B cell (primary cell): ENCODE measurements around the gene GRIK3. TPM values are rescaled to one million over a fixed set of nuclear protein-coding genes. Genes with fewer than 3 reads are reported as not detected.

Source experiments
- ATAC-seq: fragments of 200-7000 bp; cut with Tn5 transposase; one replicate; pipeline ENCODE4 v1.10.0; 2021; ENCODE audit warnings: low read depth, mild to moderate bottlenecking, moderate number of reproducible peaks, moderate library complexity
- CTCF ChIA-PET: fragments of 350-600 bp; sonication (Branson Sonifier 250); formaldehyde crosslinking; loops from one replicate; lab custom pipeline; 2021; ENCODE audit warnings: antibody characterized with exemption, inconsistent platforms; lab: Charles Lee
- POLR2A ChIA-PET: fragments of 350-600 bp; sonication (Branson Sonifier 250); formaldehyde crosslinking; loops from one replicate; lab custom pipeline; 2021; ENCODE audit warnings: antibody characterized with exemption; lab: Charles Lee
- DNase-seq: peaks from one replicate; pipeline ENCODE4 v3.0.0; 2013
- H2AFZ ChIP-seq: 2 replicates; pipeline ENCODE4 v1.6.1; 2012; ENCODE audit warnings: mild to moderate bottlenecking, low read depth, low read length; ENCODE audit not compliant: insufficient read depth, poor library complexity, severe bottlenecking
- H3K27ac ChIP-seq, 2 donors: 1 replicate in 1 of 2; 2 replicates in 1 of 2; pipeline ENCODE4 v1.5.1; 2012 to 2013; ENCODE audit warnings: low read length in 2 of 2, mild to moderate bottlenecking in 2 of 2, moderate library complexity in 1 of 2
- H3K27me3 ChIP-seq, 4 experiments: fragments of 200-600 bp in 1 of 4; sonication (generic) in 1 of 4; replicated peaks in 1 of 4; 1 replicate in 2 of 4; 2 replicates in 2 of 4; pipeline versions ENCODE4 v1.6.1 to v1.7.0; 2013 to 2016; ENCODE audit warnings: low read length in 3 of 4, mild to moderate bottlenecking in 2 of 4, mixed read lengths in 1 of 4, moderate library complexity in 1 of 4; ENCODE audit not compliant: insufficient read depth in 4 of 4, control insufficient read depth in 3 of 4; ENCODE audit errors: control extremely low read depth in 1 of 4
- H3K36me3 ChIP-seq, 2 experiments: replicated peaks in 1 of 2; 1 replicate in 1 of 2; 2 replicates in 1 of 2; pipeline versions ENCODE4 v1.6.1 to v1.7.1; 2013; ENCODE audit warnings: low read length in 1 of 2; ENCODE audit not compliant: insufficient read depth in 2 of 2, control insufficient read depth in 1 of 2; ENCODE audit errors: control extremely low read depth in 1 of 2, extremely low read depth in 1 of 2
- H3K4me1 ChIP-seq, 2 donors: fragments of 200-600 bp in 1 of 2; sonication (generic) in 1 of 2; 1 replicate in 1 of 2; 2 replicates in 1 of 2; pipeline versions ENCODE4 v1.5.1 to v1.6.1; 2013 to 2017; ENCODE audit warnings: low read length in 2 of 2; ENCODE audit not compliant: control insufficient read depth in 2 of 2, insufficient read depth in 2 of 2
- H3K4me2 ChIP-seq: replicated peaks from 2 replicates; pipeline ENCODE3; 2012; ENCODE audit warnings: mild to moderate bottlenecking, low read depth, low read length; ENCODE audit not compliant: poor library complexity, severe bottlenecking
- H3K4me3 ChIP-seq, 5 experiments: fragments of 200-600 bp in 1 of 5; sonication (generic) in 1 of 5; 1 replicate in 3 of 5; 2 replicates in 2 of 5; pipeline versions ENCODE4 v1.5.1 to v1.7.0; 2011 to 2016; ENCODE audit warnings: low read length in 4 of 5, mild to moderate bottlenecking in 4 of 5, low read depth in 2 of 5, control low read depth in 1 of 5, moderate library complexity in 1 of 5; ENCODE audit not compliant: insufficient read depth in 1 of 5; ENCODE audit errors: control extremely low read depth in 1 of 5, extremely low read depth in 1 of 5
- H3K79me2 ChIP-seq: fragments of 200-600 bp; sonication (generic); one replicate; pipeline ENCODE4 v1.6.0; 2016; ENCODE audit warnings: low read length; ENCODE audit not compliant: control insufficient read depth, insufficient read depth
- H3K9ac ChIP-seq: fragments of 200-600 bp; sonication (generic); 2 replicates; pipeline ENCODE4 v1.6.1; 2017; ENCODE audit warnings: mild to moderate bottlenecking, low read length, moderate library complexity
- H3K9me3 ChIP-seq, 3 donors: one replicate each; pipeline versions ENCODE4 v1.6.1 to v1.7.1; 2013; ENCODE audit warnings: low read length in 2 of 3; ENCODE audit not compliant: control insufficient read depth in 2 of 3, insufficient read depth in 1 of 3; ENCODE audit errors: control extremely low read depth in 1 of 3
- H4K20me1 ChIP-seq: 2 replicates; pipeline ENCODE4 v1.6.0; 2012; ENCODE audit warnings: mild to moderate bottlenecking, low read length; ENCODE audit not compliant: insufficient read depth, control insufficient read depth, poor library complexity, severe bottlenecking
- H3K27ac Mint-ChIP-seq: one replicate; pipeline ENCODE4 v1.8.0; 2021; ENCODE audit warnings: mixed read lengths
- H3K27me3 Mint-ChIP-seq: one replicate; pipeline ENCODE4 v1.8.0; 2021; ENCODE audit warnings: mixed read lengths
- H3K4me1 Mint-ChIP-seq: one replicate; pipeline ENCODE4 v1.8.0; 2021; ENCODE audit warnings: mixed read lengths
- H3K4me3 Mint-ChIP-seq: one replicate; pipeline ENCODE4 v1.8.0; 2021; ENCODE audit warnings: mixed read lengths
- H3K9me3 Mint-ChIP-seq: one replicate; pipeline ENCODE4 v1.8.0; 2022; ENCODE audit warnings: mixed read lengths; ENCODE audit not compliant: insufficient read depth
- EZH2 ChIP-seq: IDR thresholded peaks from 2 replicates; pipeline ENCODE4 v1.6.1; 2012; ENCODE audit warnings: borderline replicate concordance, low read depth, mild to moderate bottlenecking, moderate library complexity, low read length; ENCODE audit not compliant: insufficient read depth, poor library complexity, severe bottlenecking
- WGBS: methylation state at CpG from one replicate; pipeline ENCODE4 v1.1.5; 2013; ENCODE audit warnings: missing lambda C conversion rate; ENCODE audit not compliant: insufficient coverage; 5-methylcytosine and 5-hydroxymethylcytosine counted together
- intact Hi-C: fragments of 100-400 bp; cut with micrococcal nuclease; formaldehyde crosslinking; loops from one replicate; pipeline ENCODE4 v1.10.0; 2022
- polyA plus RNA-seq: library from polyadenylated mRNA; depleted of rRNA; stranded (reverse); fragments of >200 nt; gene quantifications from 2 replicates; pipeline ENCODE4 v1.2.3, GENCODE V29; 2012
- total RNA-seq, 2 donors: library from RNA; stranded (reverse); fragments of 120-200 nt in 1 of 2; gene quantifications; 1 replicate in 1 of 2; 2 replicates in 1 of 2; pipeline versions ENCODE4 v1.2.3 to v1.2.4, GENCODE V29; 2013 to 2022
- TF ChIP-seq, protein P1 (sequence below): fragments of 200-600 bp; IDR thresholded peaks from one replicate; pipeline ENCODE4 v1.8.0; 2022; ENCODE audit warnings: antibody characterized with exemption, mild to moderate bottlenecking

Gene GRIK3
- total and polyA plus RNA-seq, 2 donors (not counting 1 experiment from before 2014, with no cell fraction given) = 0.12 to 1.5 TPM

DNA sequence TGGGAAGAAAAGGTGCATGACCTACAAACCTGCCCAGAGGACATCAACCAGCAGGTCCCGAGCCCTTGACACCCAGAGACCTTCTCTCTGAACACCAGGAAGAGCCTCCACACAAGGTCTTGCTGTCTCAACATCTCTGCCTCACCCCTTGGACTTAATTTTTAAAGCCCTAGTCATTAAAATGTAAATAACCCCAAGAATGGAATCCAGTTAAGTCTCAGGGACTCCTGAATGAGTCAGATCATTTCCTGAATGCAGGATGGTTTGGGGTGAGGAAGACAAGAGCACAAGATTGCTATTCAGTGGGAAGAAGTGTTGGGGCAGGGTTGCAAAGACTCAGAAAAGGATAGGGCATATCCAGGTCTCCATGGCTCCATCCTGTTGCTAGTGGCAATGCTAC is 17.8 kb upstream of the GRIK3 start:
- no peak overlapping the region for H2AFZ ChIP-seq
- TF ChIP-seq EZH2 = no peak
- TF ChIP-seq, protein P1, sequence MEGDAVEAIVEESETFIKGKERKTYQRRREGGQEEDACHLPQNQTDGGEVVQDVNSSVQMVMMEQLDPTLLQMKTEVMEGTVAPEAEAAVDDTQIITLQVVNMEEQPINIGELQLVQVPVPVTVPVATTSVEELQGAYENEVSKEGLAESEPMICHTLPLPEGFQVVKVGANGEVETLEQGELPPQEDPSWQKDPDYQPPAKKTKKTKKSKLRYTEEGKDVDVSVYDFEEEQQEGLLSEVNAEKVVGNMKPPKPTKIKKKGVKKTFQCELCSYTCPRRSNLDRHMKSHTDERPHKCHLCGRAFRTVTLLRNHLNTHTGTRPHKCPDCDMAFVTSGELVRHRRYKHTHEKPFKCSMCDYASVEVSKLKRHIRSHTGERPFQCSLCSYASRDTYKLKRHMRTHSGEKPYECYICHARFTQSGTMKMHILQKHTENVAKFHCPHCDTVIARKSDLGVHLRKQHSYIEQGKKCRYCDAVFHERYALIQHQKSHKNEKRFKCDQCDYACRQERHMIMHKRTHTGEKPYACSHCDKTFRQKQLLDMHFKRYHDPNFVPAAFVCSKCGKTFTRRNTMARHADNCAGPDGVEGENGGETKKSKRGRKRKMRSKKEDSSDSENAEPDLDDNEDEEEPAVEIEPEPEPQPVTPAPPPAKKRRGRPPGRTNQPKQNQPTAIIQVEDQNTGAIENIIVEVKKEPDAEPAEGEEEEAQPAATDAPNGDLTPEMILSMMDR = no peak
- Mint-ChIP-seq H3K4me1 (no peaks in the 10 kb centered on the region), H3K9me3 (no peaks in the 10 kb centered on the region), H3K4me3 (no peak overlapping the region), H3K27ac (no peak overlapping the region), H3K27me3 (peaks cover 9% of the 10 kb centered on the region)
- intact Hi-C loops = no loop called here
- no peaks in the 10 kb centered on the region for H4K20me1 ChIP-seq
- DNase-seq (no peak), ATAC-seq (no peak)
- no peak overlapping the region for H3K4me2 ChIP-seq
- peaks cover 0 to 3% (median 0%) of the 10 kb centered on the region in 4 experiments for H3K27me3 ChIP-seq
- CTCF ChIA-PET = no interaction called here
- H3K79me2 ChIP-seq = no peaks in the 10 kb centered on the region
- no peak overlapping the region for H3K9ac ChIP-seq
- POLR2A ChIA-PET = no interaction called here
- H3K4me3 ChIP-seq = no peak overlapping the region
- WGBS = 75% methylated on average over 1 of the region's 1 CpG
- H3K27ac ChIP-seq = no peak overlapping the region
- H3K4me1 ChIP-seq = no peaks in the 10 kb centered on the region
- no peaks in the 10 kb centered on the region for H3K9me3 ChIP-seq
- no peaks in the 10 kb centered on the region for H3K36me3 ChIP-seq

DNA sequence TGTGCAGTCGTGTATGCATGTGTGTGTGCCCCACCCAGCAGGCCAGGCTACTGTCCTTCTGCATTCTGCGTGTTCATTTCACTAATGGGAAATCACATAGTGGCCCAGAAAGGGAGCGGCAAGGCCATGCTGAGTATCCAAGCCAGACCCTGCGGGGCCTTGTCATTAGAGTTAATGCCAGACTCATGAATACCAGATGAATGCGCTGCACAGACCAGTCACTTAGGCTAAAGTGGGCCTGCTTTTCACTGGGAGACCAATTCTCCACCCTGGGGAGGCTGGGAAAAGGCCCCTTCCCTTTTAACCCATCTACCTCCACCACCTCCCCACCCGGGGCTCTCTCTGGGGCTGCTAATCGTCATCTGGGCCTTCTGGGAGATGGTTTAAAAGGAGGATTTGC is 17.0 kb upstream of the GRIK3 start:
- Histone ChIP-seq H4K20me1 (no peaks in the 10 kb centered on the region), H3K79me2 (no peaks in the 10 kb centered on the region), H3K4me2 (no peak overlapping the region), H3K9ac (no peak overlapping the region), H3K4me3 (no peak overlapping the region), H3K27ac (no peak overlapping the region), H3K36me3 (no peaks in the 10 kb centered on the region), H3K27me3 (peaks cover 0 to 3% (median 0%) of the 10 kb centered on the region in 4 experiments), H2AFZ (no peak overlapping the region), H3K4me1 (no peaks in the 10 kb centered on the region), H3K9me3 (no peaks in the 10 kb centered on the region)
- TF ChIP-seq, protein P1 = no peak
- TF ChIP-seq EZH2 = no peak
- intact Hi-C loops = no loop called here
- no peaks in the 10 kb centered on the region for H3K9me3 Mint-ChIP-seq
- peaks cover 12% of the 10 kb centered on the region for H3K27me3 Mint-ChIP-seq
- ChIA-PET POLR2A (no interaction called here), CTCF (no interaction called here)
- DNase-seq = no peak
- WGBS = 87% methylated on average over 5 of the region's 7 CpGs
- H3K4me3 Mint-ChIP-seq = no peak overlapping the region
- H3K27ac Mint-ChIP-seq = no peak overlapping the region
- ATAC-seq = no peak
- no peaks in the 10 kb centered on the region for H3K4me1 Mint-ChIP-seq
